HCT116 (cell line): Measurements from ENCODE around the gene BSG. TPM values are rescaled to one million over a fixed set of nuclear protein-coding genes. Genes with fewer than 3 reads are reported as not detected.
"Not testable (repeated sequence)": the region's sequence is repeated elsewhere in the genome, so short reads cannot be mapped to it uniquely, and the experiment has no call there.

Experiments
- ATAC-seq: fragments of 200-7000 bp; cut with Tn5 transposase; 2 replicates; pipeline ENCODE4 v1.9.1; 2020; ENCODE audit warnings: mild to moderate bottlenecking, moderate library complexity
- BruUV-seq: library from RNA; stranded (reverse); fragments of 400-500 nt; replicated peaks from 2 replicates; lab custom pipeline; 2021; lab: Mats Ljungman, UMichigan
- CTCF ChIA-PET: fragments of 300-600 bp; sonication (Branson Sonifier 250); formaldehyde crosslinking; loops from one replicate; lab custom pipeline; 2021; ENCODE audit warnings: antibody characterized with exemption; lab: Charles Lee
- POLR2A ChIA-PET: fragments of 300-600, 350-600 bp; sonication (Branson Sonifier 250); formaldehyde crosslinking; loops from one replicate; lab custom pipeline; 2021; ENCODE audit warnings: antibody characterized with exemption; lab: Charles Lee
- RAD21 ChIA-PET, 2 experiments: fragments of 300-600 bp; sonication (Branson Sonifier 250); formaldehyde crosslinking; loops; one replicate each; lab custom pipeline; 2023; ENCODE audit warnings: low total read pairs in 2 of 2; ENCODE audit not compliant: uncharacterized antibody in 2 of 2, unreplicated experiment in 2 of 2, low non-redundant PET in 1 of 2; lab: Charles Lee
- DNase-seq: peaks from one replicate; pipeline ENCODE4 v3.0.0-alpha.2; 2010; ENCODE audit warnings: low read depth, low spot score
- H2AFZ ChIP-seq: fragments of 200-600 bp; shearing (Covaris generic), sonication (generic); 2 replicates; pipeline ENCODE4 v1.6.1; 2017; ENCODE audit warnings: low read depth, mixed run types, mixed read lengths, antibody characterized with exemption, low read length; ENCODE audit not compliant: poor library complexity, severe bottlenecking
- H3K27ac ChIP-seq: 2 replicates; pipeline ENCODE4 v1.5.1; 2012; ENCODE audit warnings: low read depth, low read length
- H3K27me3 ChIP-seq: fragments of 200-600 bp; sonication (generic); 2 replicates; pipeline ENCODE4 v1.6.1; 2016; ENCODE audit warnings: mixed run types, low read length, mixed read lengths; ENCODE audit not compliant: insufficient read depth
- H3K36me3 ChIP-seq, 2 experiments: fragments of 200-500 bp in 1 of 2; fragments of 200-600 bp in 1 of 2; sonication (Bioruptor generic) in 1 of 2; sonication (generic) in 1 of 2; 2 replicates each; pipeline versions ENCODE4 v1.5.1 to v1.6.1; 2014 to 2016; ENCODE audit warnings: low read length in 2 of 2, inconsistent platforms in 1 of 2, mixed read lengths in 1 of 2, mixed run types in 1 of 2; ENCODE audit not compliant: insufficient read depth in 2 of 2, control insufficient read depth in 1 of 2
- H3K4me1 ChIP-seq, 2 experiments: fragments of 200-600 bp in 1 of 2; sonication (generic) in 1 of 2; 2 replicates each; pipeline versions ENCODE4 v1.5.1 to v1.6.1; 2012 to 2017; ENCODE audit warnings: low read length in 2 of 2, inconsistent platforms in 1 of 2, mild to moderate bottlenecking in 1 of 2, mixed read lengths in 1 of 2, mixed run types in 1 of 2, moderate library complexity in 1 of 2; ENCODE audit not compliant: insufficient read depth in 2 of 2, control insufficient read depth in 1 of 2
- H3K4me2 ChIP-seq: fragments of 200-600 bp; sonication (generic); 2 replicates; pipeline ENCODE4 v1.6.1; 2017; ENCODE audit warnings: mixed run types, low read length, mixed read lengths
- H3K4me3 ChIP-seq, 2 experiments: fragments of 200-600 bp in 1 of 2; sonication (generic) in 1 of 2; replicated peaks in 1 of 2; 2 replicates each; pipeline ENCODE4 v1.5.1; 2011 to 2016; ENCODE audit warnings: low read length in 2 of 2, control low read depth in 1 of 2, low read depth in 1 of 2, mild to moderate bottlenecking in 1 of 2, mixed read lengths in 1 of 2, mixed run types in 1 of 2
- H3K79me2 ChIP-seq: fragments of 200-600 bp; sonication (generic); 2 replicates; pipeline ENCODE4 v1.6.1; 2017; ENCODE audit warnings: mild to moderate bottlenecking, mixed run types, low read length, moderate library complexity, mixed read lengths; ENCODE audit not compliant: insufficient read depth
- H3K9ac ChIP-seq: fragments of 200-600 bp; sonication (generic); 2 replicates; pipeline ENCODE4 v1.6.1; 2016; ENCODE audit warnings: low read length, mixed read lengths
- H3K9me2 ChIP-seq: fragments of 200-600 bp; sonication (generic), shearing (Covaris generic); 2 replicates; pipeline ENCODE4 v1.6.1; 2017; ENCODE audit warnings: mixed run types, mild to moderate bottlenecking, moderate library complexity; ENCODE audit not compliant: insufficient read depth
- H3K9me3 ChIP-seq, 2 experiments: fragments of 200-500 bp in 1 of 2; fragments of 200-600 bp in 1 of 2; sonication (Bioruptor generic) in 1 of 2; sonication (generic) in 1 of 2; 2 replicates each; pipeline ENCODE4 v1.6.1; 2014 to 2017; ENCODE audit warnings: low read length in 2 of 2, mixed read lengths in 2 of 2, inconsistent platforms in 1 of 2, low read depth in 1 of 2, mild to moderate bottlenecking in 1 of 2, mixed run types in 1 of 2, moderate library complexity in 1 of 2; ENCODE audit not compliant: control insufficient read depth in 1 of 2, insufficient read depth in 1 of 2
- H4K20me1 ChIP-seq: fragments of 200-600 bp; sonication (generic), shearing (Covaris generic); 2 replicates; pipeline ENCODE4 v1.6.1; 2017; ENCODE audit warnings: mixed run types, mild to moderate bottlenecking, moderate library complexity; ENCODE audit not compliant: insufficient read depth
- CTCF ChIP-seq, 3 experiments: fragments of 200-600 bp in 1 of 3; sonication (generic) in 1 of 3; IDR thresholded peaks in 2 of 3; conservative IDR thresholded peaks in 1 of 3; 2 replicates each; pipeline ENCODE4 v1.5.1; 2012 to 2017; ENCODE audit warnings: low read depth in 2 of 3, low read length in 2 of 3, antibody characterized with exemption in 1 of 3, borderline replicate concordance in 1 of 3, control low read depth in 1 of 3, mild to moderate bottlenecking in 1 of 3, mixed read lengths in 1 of 3, mixed run types in 1 of 3, moderate library complexity in 1 of 3; ENCODE audit not compliant: insufficient read depth in 1 of 3
- ELF1 ChIP-seq: IDR thresholded peaks from 2 replicates; pipeline ENCODE4 v1.6.1; 2012; ENCODE audit warnings: low read depth, borderline replicate concordance
- intact Hi-C: fragments of 100-400 bp; cut with micrococcal nuclease; formaldehyde crosslinking; loops from 2 replicates; pipeline ENCODE4 v1.10.0; 2022
- total RNA-seq: library from RNA; stranded (reverse); gene quantifications from one replicate; pipeline ENCODE4 v1.2.1, GENCODE V29; 2021; ENCODE audit not compliant: unreplicated experiment

BSG gene
- total RNA-seq, 1 experiment from 2014 or later: 603 TPM

- TF ChIP-seq ELF1: no peak
Measured at GRCh38 chr19:604355-604754, 32.0 kb downstream of the BSG start (continued).

GRCh38 chr19:605061-605971 is 32.9 kb downstream of the BSG start:
- H3K36me3 ChIP-seq, H3K27ac ChIP-seq, CTCF ChIA-PET, H3K4me3 ChIP-seq, H3K9me3 ChIP-seq, RAD21 ChIA-PET, intact Hi-C loops, H2AFZ ChIP-seq, POLR2A ChIA-PET, BruUV-seq, DNase-seq, H3K9me2 ChIP-seq: not testable (repeated sequence)
- 0 out of 2 replicates have a peak, but pooled peaks have one; percentile 30 for ATAC-seq
- peak in 2 of 3 experiments; percentile 43 to 88; a peak in 5 of 6 replicates for TF ChIP-seq CTCF (IDR thresholded peaks at IDR 0.05 in 2 of 3, conservative IDR thresholded peaks at IDR 0.05 in 1 of 3; ENCODE audit: borderline replicate concordance in 1 of 3, insufficient read depth in 1 of 3, low read depth in 2 of 3, low read length in 2 of 3)
- TF ChIP-seq, all 23 proteins: peak for 1; not testable (repeated sequence) for 22
- not testable (repeated sequence) for H3K4me2 ChIP-seq, H3K27me3 ChIP-seq, H3K79me2 ChIP-seq, H3K9ac ChIP-seq, H4K20me1 ChIP-seq
- peaks cover 8 to 11% of the 10 kb centered on the region in 2 experiments; a peak in 3 of 4 replicates for H3K4me1 ChIP-seq
